Kidney (tissue), 14 donors: ENCODE results near the gene EEFSEC. TPM values are rescaled to one million over a fixed set of nuclear protein-coding genes. Genes with fewer than 3 reads are reported as not detected.

Experiments
- DNase-seq, 5 donors: peaks; one replicate each; pipeline ENCODE4 v3.0.0-alpha.2; 2013 to 2020
- FAIRE-seq: peaks from 2 replicates; lab custom pipeline; 2012; peaks lifted over from hg19 to GRCh38; lab: Jason Lieb, UNC
- H3K27ac ChIP-seq, 2 donors: one replicate each; pipeline ENCODE4 v1.7.0; 2013; ENCODE audit warnings: low read depth in 2 of 2, low read length in 2 of 2, inconsistent platforms in 1 of 2
- H3K27me3 ChIP-seq: one replicate; pipeline ENCODE4 v1.7.1; 2013; ENCODE audit warnings: low read length, inconsistent platforms; ENCODE audit not compliant: control insufficient read depth, insufficient read depth
- H3K36me3 ChIP-seq, 3 donors: one replicate each; pipeline versions ENCODE4 v1.7.0 to v1.7.1; 2013; ENCODE audit warnings: low read length in 3 of 3, control low read depth in 1 of 3, inconsistent platforms in 1 of 3; ENCODE audit not compliant: insufficient read depth in 3 of 3, control insufficient read depth in 2 of 3
- H3K4me1 ChIP-seq, 3 donors: one replicate each; pipeline versions ENCODE4 v1.7.0 to v1.7.1; 2013; ENCODE audit warnings: low read length in 3 of 3, inconsistent platforms in 1 of 3, low read depth in 1 of 3; ENCODE audit not compliant: control insufficient read depth in 2 of 3, insufficient read depth in 2 of 3
- H3K4me3 ChIP-seq, 3 donors: one replicate each; pipeline versions ENCODE4 v1.7.0 to v1.8.1; 2013; ENCODE audit warnings: low read length in 3 of 3, control low read depth in 1 of 3, inconsistent platforms in 1 of 3
- H3K9ac ChIP-seq, 3 donors: one replicate each; pipeline versions ENCODE4 v1.7.0 to v1.7.1; 2013; ENCODE audit warnings: low read length in 3 of 3, control low read depth in 1 of 3, inconsistent platforms in 1 of 3
- H3K9me3 ChIP-seq, 3 donors: one replicate each; pipeline versions ENCODE4 v1.7.0 to v1.7.1; 2013; ENCODE audit warnings: low read length in 3 of 3, control low read depth in 1 of 3, inconsistent platforms in 1 of 3; ENCODE audit not compliant: control insufficient read depth in 2 of 3, insufficient read depth in 1 of 3
- intact Hi-C: fragments of 100-400 bp; cut with DNase I; formaldehyde crosslinking; loops from one replicate; pipeline ENCODE4 v1.11.1; 2022
- polyA plus RNA-seq: library from polyadenylated mRNA; stranded (reverse); fragments of 350-450 nt; fragmentation: Illumina TruSeq; extraction: RNeasy Lipid Tissue Mini Kit (QIAGEN cat#74804); gene quantifications from one replicate; pipeline ENCODE4 v1.2.3, GENCODE V29; 2014; ENCODE audit warnings: low read depth, low replicate concordance; ENCODE audit not compliant: insufficient read depth
- total RNA-seq: library from RNA; stranded (reverse); fragmentation: NEBNext Ultra II Directional; extraction: Animal tissue kit (Norgen Biotek cat#: 25700); gene quantifications from one replicate; pipeline ENCODE4 v1.2.1, GENCODE V29; 2021
- TF ChIP-seq, protein P1 (sequence below): IDR thresholded peaks from 3 replicates; pipeline ENCODE4 v1.5.1; 2012; ENCODE audit warnings: mild to moderate bottlenecking, moderate library complexity, borderline replicate concordance; ENCODE audit not compliant: insufficient read depth; ENCODE audit errors: extremely low read depth
- donor health status: control.
- donor health status: control.
- donor health status: control.
- donor health status: control.
- donor health status: control.
- donor health status: DM: yes; HTN: yes; CAD: no.
- donor health status: Normal renal cell carcinoma (clear cell type).

Gene EEFSEC
- total and polyA plus RNA-seq, 2 donors from 2014 or later: 15.2 to 23.2 TPM

GRCh38 chr3:128269796-128270195, 116.5 kb downstream of the EEFSEC start:
- Histone ChIP-seq H3K27ac (no peak overlapping the region), H3K36me3 (peaks cover 0 to 4% (median 2%) of the 10 kb centered on the region in 3 donors), H3K9ac (no peak overlapping the region), H3K4me3 (no peak overlapping the region), H3K4me1 (peaks cover 0 to 2% (median 0%) of the 10 kb centered on the region in 3 donors), H3K27me3 (no peaks in the 10 kb centered on the region), H3K9me3 (no peaks in the 10 kb centered on the region)
- intact Hi-C loops: no loop called here
- no peak for FAIRE-seq
- TF ChIP-seq, protein P1, sequence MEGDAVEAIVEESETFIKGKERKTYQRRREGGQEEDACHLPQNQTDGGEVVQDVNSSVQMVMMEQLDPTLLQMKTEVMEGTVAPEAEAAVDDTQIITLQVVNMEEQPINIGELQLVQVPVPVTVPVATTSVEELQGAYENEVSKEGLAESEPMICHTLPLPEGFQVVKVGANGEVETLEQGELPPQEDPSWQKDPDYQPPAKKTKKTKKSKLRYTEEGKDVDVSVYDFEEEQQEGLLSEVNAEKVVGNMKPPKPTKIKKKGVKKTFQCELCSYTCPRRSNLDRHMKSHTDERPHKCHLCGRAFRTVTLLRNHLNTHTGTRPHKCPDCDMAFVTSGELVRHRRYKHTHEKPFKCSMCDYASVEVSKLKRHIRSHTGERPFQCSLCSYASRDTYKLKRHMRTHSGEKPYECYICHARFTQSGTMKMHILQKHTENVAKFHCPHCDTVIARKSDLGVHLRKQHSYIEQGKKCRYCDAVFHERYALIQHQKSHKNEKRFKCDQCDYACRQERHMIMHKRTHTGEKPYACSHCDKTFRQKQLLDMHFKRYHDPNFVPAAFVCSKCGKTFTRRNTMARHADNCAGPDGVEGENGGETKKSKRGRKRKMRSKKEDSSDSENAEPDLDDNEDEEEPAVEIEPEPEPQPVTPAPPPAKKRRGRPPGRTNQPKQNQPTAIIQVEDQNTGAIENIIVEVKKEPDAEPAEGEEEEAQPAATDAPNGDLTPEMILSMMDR: no peak
- no peak for DNase-seq

GRCh38 chr3:128270559-128271492, 117.5 kb downstream of the EEFSEC start:
- TF ChIP-seq, protein P1: no peak
- no peak overlapping the region for H3K9ac ChIP-seq
- H3K36me3 ChIP-seq: peaks cover 0 to 4% (median 2%) of the 10 kb centered on the region in 3 donors
- intact Hi-C loops: no loop called here
- DNase-seq (no peak), FAIRE-seq (no peak)
- no peak overlapping the region for H3K27ac ChIP-seq
- peaks cover 0 to 2% (median 0%) of the 10 kb centered on the region in 3 donors for H3K4me1 ChIP-seq
- no peaks in the 10 kb centered on the region for H3K9me3 ChIP-seq
- H3K4me3 ChIP-seq: no peak overlapping the region
- H3K27me3 ChIP-seq: no peaks in the 10 kb centered on the region

- TF ChIP-seq, protein P1: no peak
- Histone ChIP-seq H3K27ac (no peak overlapping the region), H3K9ac (no peak overlapping the region), H3K4me1 (no peaks in the 10 kb centered on the region), H3K36me3 (peaks cover 0 to 4% (median 2%) of the 10 kb centered on the region in 3 donors), H3K4me3 (no peak overlapping the region), H3K27me3 (no peaks in the 10 kb centered on the region), H3K9me3 (no peaks in the 10 kb centered on the region)
- FAIRE-seq (no peak), DNase-seq (peak in 1 of 5 donors; percentile 38)
- intact Hi-C loops: no loop called here
Observed at GRCh38 chr3:128271536-128272332, 118.5 kb downstream of the EEFSEC start.
